SK-N-SH (cell line): ENCODE results near the gene TRAF3IP1. TPM values are rescaled to one million over a fixed set of nuclear protein-coding genes. Genes with fewer than 3 reads are reported as not detected.

Experiments used
- CTCF ChIA-PET: fragments of 300-600, 350-600 bp; formaldehyde crosslinking; extraction: SDS; loops from one replicate; lab custom pipeline; 2021; lab: Yijun Ruan, JAX
- POLR2A ChIA-PET: fragments of 350-600 bp; sonication (Branson Sonifier 250); formaldehyde crosslinking; extraction: SDS; loops from one replicate; lab custom pipeline; 2020; ENCODE audit warnings: antibody characterized with exemption, inconsistent platforms; lab: Yijun Ruan, JAX
- DNase-seq: peaks from one replicate; pipeline ENCODE4 v3.0.0; 2012
- H2AFZ ChIP-seq: fragments of 200-600 bp; sonication (generic); 2 replicates; pipeline ENCODE4 v1.8.1; 2016; ENCODE audit warnings: antibody characterized with exemption, mild to moderate bottlenecking, low read depth
- H3F3A ChIP-seq: fragments of 200-600 bp; sonication (generic); replicated peaks from 2 replicates; pipeline ENCODE3; 2016; ENCODE audit warnings: antibody characterized with exemption, mild to moderate bottlenecking; ENCODE audit not compliant: insufficient read depth
- H3K27ac ChIP-seq, 2 experiments: fragments of 200-500 bp in 1 of 2; fragments of 200-600 bp in 1 of 2; sonication (Bioruptor generic) in 1 of 2; sonication (generic), shearing (Covaris generic) in 1 of 2; 2 replicates each; pipeline versions ENCODE4 v1.5.1 to v1.6.1; 2014 to 2016; ENCODE audit warnings: low read depth in 2 of 2, inconsistent platforms in 1 of 2, low read length in 1 of 2, mild to moderate bottlenecking in 1 of 2, mixed read lengths in 1 of 2
- H3K27me3 ChIP-seq: fragments of 200-600 bp; sonication (generic), shearing (Covaris generic); 2 replicates; pipeline ENCODE4 v1.6.1; 2016; ENCODE audit warnings: mixed run types; ENCODE audit not compliant: insufficient read depth
- H3K36me3 ChIP-seq, 2 experiments: fragments of 200-500 bp in 1 of 2; fragments of 200-600 bp in 1 of 2; sonication (Bioruptor generic) in 1 of 2; sonication (generic) in 1 of 2; replicated peaks in 1 of 2; 2 replicates each; pipeline versions ENCODE3 to v1.5.1; 2014 to 2016; ENCODE audit warnings: low read length in 1 of 2, mild to moderate bottlenecking in 1 of 2; ENCODE audit not compliant: insufficient read depth in 2 of 2, control insufficient read depth in 1 of 2
- H3K4me1 ChIP-seq, 2 experiments: fragments of 200-500 bp in 1 of 2; fragments of 200-600 bp in 1 of 2; sonication (Bioruptor generic) in 1 of 2; sonication (generic), shearing (Covaris generic) in 1 of 2; 2 replicates each; pipeline versions ENCODE4 v1.5.1 to v1.6.1; 2014 to 2016; ENCODE audit warnings: low read depth in 1 of 2, low read length in 1 of 2, mixed run types in 1 of 2; ENCODE audit not compliant: insufficient read depth in 2 of 2, control insufficient read depth in 1 of 2
- H3K4me2 ChIP-seq: fragments of 200-600 bp; sonication (generic), shearing (Covaris generic); 2 replicates; pipeline ENCODE4 v1.6.1; 2017; ENCODE audit warnings: mixed run types
- H3K4me3 ChIP-seq, 2 experiments: fragments of 200-500 bp in 1 of 2; fragments of 200-600 bp in 1 of 2; sonication (Bioruptor generic) in 1 of 2; sonication (generic), shearing (Covaris generic) in 1 of 2; 2 replicates each; pipeline versions ENCODE4 v1.5.1 to v1.8.1; 2014 to 2016; ENCODE audit warnings: low read depth in 2 of 2, inconsistent platforms in 1 of 2, low read length in 1 of 2, mild to moderate bottlenecking in 1 of 2, mixed read lengths in 1 of 2, moderate library complexity in 1 of 2
- H3K79me2 ChIP-seq: fragments of 200-600 bp; sonication (generic); 2 replicates; pipeline ENCODE4 v1.8.1; 2017; ENCODE audit warnings: mild to moderate bottlenecking; ENCODE audit not compliant: insufficient read depth
- H3K9ac ChIP-seq: fragments of 200-600 bp; sonication (generic); 2 replicates; pipeline ENCODE4 v1.6.1; 2017; ENCODE audit warnings: mixed run types
- H3K9me2 ChIP-seq: fragments of 200-600 bp; sonication (generic); 2 replicates; pipeline ENCODE4 v1.6.1; 2017; ENCODE audit warnings: mixed run types
- H3K9me3 ChIP-seq: fragments of 200-600 bp; sonication (generic); 2 replicates; pipeline ENCODE4 v1.6.1; 2017; ENCODE audit warnings: mixed run types, mild to moderate bottlenecking, moderate library complexity
- H4K20me1 ChIP-seq: fragments of 200-600 bp; sonication (generic); 2 replicates; pipeline ENCODE4 v1.6.1; 2017; ENCODE audit warnings: mild to moderate bottlenecking, mixed run types; ENCODE audit not compliant: insufficient read depth
- ELF1 ChIP-seq: IDR thresholded peaks from 2 replicates; pipeline ENCODE4 v1.4.0; 2012
- EP300 ChIP-seq, 2 experiments: IDR thresholded peaks; 2 replicates each; pipeline versions ENCODE4 v1.4.0 to v1.6.1; 2012; ENCODE audit warnings: borderline replicate concordance in 1 of 2, low read depth in 1 of 2, low read length in 1 of 2
- GABPA ChIP-seq: IDR thresholded peaks from 2 replicates; pipeline ENCODE4 v1.4.0; 2012; ENCODE audit warnings: low read depth, mild to moderate bottlenecking
- GATA2 ChIP-seq: sonication (generic); formaldehyde crosslinking; IDR thresholded peaks from 2 replicates; pipeline ENCODE4 v1.5.0; 2020; ENCODE audit warnings: mild to moderate bottlenecking, missing genetic modification reagents
- JUND ChIP-seq: IDR thresholded peaks from 2 replicates; pipeline ENCODE4 v1.4.0; 2012
- MEF2A ChIP-seq: IDR thresholded peaks from 2 replicates; pipeline ENCODE4 v1.4.0; 2012; ENCODE audit warnings: low read depth, borderline replicate concordance
- MXI1 ChIP-seq: IDR thresholded peaks from 2 replicates; pipeline ENCODE4 v1.6.1; 2012; ENCODE audit warnings: mild to moderate bottlenecking, low read depth, low read length, improper control_type of control experiment
- NRF1 ChIP-seq: IDR thresholded peaks from 2 replicates; pipeline ENCODE4 v1.6.1; 2012; ENCODE audit warnings: low read depth, mild to moderate bottlenecking, low read length
- POLR2AphosphoS5 ChIP-seq: IDR thresholded peaks from 2 replicates; pipeline ENCODE4 v1.6.1; 2012; ENCODE audit warnings: low read depth, low read length
- RXRA ChIP-seq: IDR thresholded peaks from 2 replicates; pipeline ENCODE4 v1.4.0; 2012; ENCODE audit warnings: low read depth, mild to moderate bottlenecking, borderline replicate concordance
- TAF1 ChIP-seq: IDR thresholded peaks from 2 replicates; pipeline ENCODE4 v1.6.1; 2012; ENCODE audit warnings: low read depth, mild to moderate bottlenecking, low read length, moderate library complexity, borderline replicate concordance
- TEAD4 ChIP-seq: IDR thresholded peaks from 2 replicates; pipeline ENCODE4 v1.4.0; 2012; ENCODE audit warnings: mild to moderate bottlenecking, borderline replicate concordance; ENCODE audit not compliant: insufficient read depth
- YY1 ChIP-seq: IDR thresholded peaks from 2 replicates; pipeline ENCODE4 v1.4.0; 2012; ENCODE audit warnings: low read depth, mild to moderate bottlenecking
- WGBS: methylation state at CpG from one replicate; pipeline ENCODE4 v1.1.6; 2017; ENCODE audit warnings: low lambda C conversion rate; 5-methylcytosine and 5-hydroxymethylcytosine counted together
- polyA plus RNA-seq, 3 experiments: library from polyadenylated mRNA; depleted of rRNA; stranded (reverse); fragments of >200 nt; gene quantifications; 2 replicates each; pipeline ENCODE4 v1.2.3, GENCODE V29; 2012
- TF ChIP-seq, protein P1 (sequence below): fragments of 150-350 bp; IDR thresholded peaks from 2 replicates; pipeline ENCODE4 v1.6.1; 2017; ENCODE audit warnings: antibody characterized with exemption, low read length, low read depth, borderline replicate concordance
- TF ChIP-seq, protein P2 (sequence below): IDR thresholded peaks from 2 replicates; pipeline ENCODE4 v1.4.0; 2012; ENCODE audit warnings: low read depth
- TF ChIP-seq, protein P3 (sequence below): IDR thresholded peaks from 2 replicates; pipeline ENCODE4 v1.4.0; 2012; ENCODE audit warnings: low read depth, borderline replicate concordance
- TF ChIP-seq, protein P4 (sequence below): IDR thresholded peaks from 2 replicates; pipeline ENCODE4 v1.4.0; 2012; ENCODE audit warnings: low read depth, borderline replicate concordance

Gene TRAF3IP1
- polyA plus RNA-seq, 1 of the 3 experiments (the other 2 are of a cell fraction): 15.0 TPM

DNA sequence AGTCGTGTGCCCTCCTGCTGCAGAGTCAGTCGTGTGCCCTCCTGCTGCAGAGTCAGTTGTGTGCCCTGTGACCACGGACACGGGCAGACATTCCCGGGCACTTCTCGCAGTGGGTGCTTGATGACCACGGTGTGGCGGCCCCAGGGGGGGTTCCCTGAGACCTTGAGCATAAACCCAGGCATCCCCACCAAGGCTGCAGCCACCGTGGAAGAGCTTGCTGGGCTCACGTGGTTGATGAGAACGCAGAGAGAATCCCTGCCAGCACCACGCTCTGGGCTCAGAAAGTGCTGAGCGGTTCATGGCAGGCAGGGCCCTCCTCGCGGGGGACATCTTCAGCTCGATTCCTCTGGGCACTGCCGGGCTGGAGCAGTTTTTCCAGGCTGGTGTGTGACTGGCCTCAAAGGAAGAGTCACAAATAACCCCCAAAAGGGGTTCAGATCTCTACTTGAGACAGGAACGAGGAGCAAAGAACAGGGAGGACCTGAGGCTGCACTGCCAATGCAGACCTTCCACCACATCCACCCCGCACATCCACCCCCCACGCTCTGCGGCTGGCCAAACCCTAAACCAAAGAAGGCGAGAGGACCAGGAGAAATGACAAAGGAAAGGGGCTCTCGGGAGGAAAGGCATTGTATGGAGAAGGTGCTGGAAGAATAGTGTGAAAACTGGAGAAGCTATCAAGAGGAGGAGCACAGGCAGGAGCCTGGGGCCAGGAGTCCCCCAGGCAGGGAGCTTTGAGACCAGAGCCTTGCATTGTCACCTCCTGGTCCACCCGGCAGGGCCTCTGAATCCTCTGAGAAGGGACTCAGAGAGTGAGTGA, 23.5 kb upstream of the TRAF3IP1 start:
- WGBS: 81% methylated on average over 14 of the region's 24 CpGs
- ChIA-PET POLR2A (no interaction called here), CTCF (interaction anchor here (1.1 kb wide), 1 partner anchor 8 kb away, joined by 4 read pairs; the partner anchor contains the start of gene PER2)
- no peaks in the 10 kb centered on the region for H3F3A ChIP-seq
- no peak overlapping the region for H3K4me2 ChIP-seq
- no peaks in the 10 kb centered on the region for H3K9me2 ChIP-seq
- no peak for TF ChIP-seq MXI1
- TF ChIP-seq, protein P1, sequence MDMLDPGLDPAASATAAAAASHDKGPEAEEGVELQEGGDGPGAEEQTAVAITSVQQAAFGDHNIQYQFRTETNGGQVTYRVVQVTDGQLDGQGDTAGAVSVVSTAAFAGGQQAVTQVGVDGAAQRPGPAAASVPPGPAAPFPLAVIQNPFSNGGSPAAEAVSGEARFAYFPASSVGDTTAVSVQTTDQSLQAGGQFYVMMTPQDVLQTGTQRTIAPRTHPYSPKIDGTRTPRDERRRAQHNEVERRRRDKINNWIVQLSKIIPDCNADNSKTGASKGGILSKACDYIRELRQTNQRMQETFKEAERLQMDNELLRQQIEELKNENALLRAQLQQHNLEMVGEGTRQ: no peak
- TF ChIP-seq, protein P2, sequence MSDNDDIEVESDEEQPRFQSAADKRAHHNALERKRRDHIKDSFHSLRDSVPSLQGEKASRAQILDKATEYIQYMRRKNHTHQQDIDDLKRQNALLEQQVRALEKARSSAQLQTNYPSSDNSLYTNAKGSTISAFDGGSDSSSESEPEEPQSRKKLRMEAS: no peak
- no peak for TF ChIP-seq TAF1
- no peak for TF ChIP-seq ELF1
- TF ChIP-seq GABPA: no peak
- no peak for DNase-seq
- no peaks in the 10 kb centered on the region for H3K36me3 ChIP-seq
- no peak overlapping the region for H3K9ac ChIP-seq
- no peak overlapping the region for H2AFZ ChIP-seq
- no peaks in the 10 kb centered on the region for H4K20me1 ChIP-seq
- H3K4me3 ChIP-seq: no peak overlapping the region
- no peaks in the 10 kb centered on the region for H3K79me2 ChIP-seq
- H3K9me3 ChIP-seq: no peaks in the 10 kb centered on the region
- no peaks in the 10 kb centered on the region; a peak in 1 of 4 replicates for H3K4me1 ChIP-seq
- peaks cover 7% of the 10 kb centered on the region; the same call in 1 of the 2 replicates for H3K27me3 ChIP-seq
- H3K27ac ChIP-seq: no peak overlapping the region

DNA sequence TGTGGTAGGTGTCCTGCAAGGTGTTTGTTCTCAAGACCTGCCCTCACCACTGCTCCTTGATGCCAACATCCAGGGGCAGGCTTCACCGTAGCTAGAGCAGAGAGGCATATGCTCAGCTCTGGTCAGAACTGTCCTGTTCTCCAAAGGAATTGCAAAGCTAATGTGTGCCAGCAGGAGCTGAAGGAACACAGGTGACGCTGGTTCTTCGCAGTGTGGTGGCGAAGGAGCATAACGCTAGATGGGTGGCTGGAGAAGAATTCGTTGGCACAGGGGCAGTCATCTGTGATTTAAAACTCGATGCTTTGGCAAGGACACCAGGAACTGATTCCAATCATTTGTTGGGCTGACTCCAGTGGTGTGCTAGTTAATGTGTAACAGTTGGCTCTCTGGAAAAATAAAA, 20.5 kb upstream of the TRAF3IP1 start:
- no peaks in the 10 kb centered on the region; a peak in 1 of 4 replicates for H3K4me1 ChIP-seq
- 51% methylated on average over 7 of the region's 7 CpGs for WGBS
- no peak for TF ChIP-seq MEF2A
- no peak for TF ChIP-seq TAF1
- no peak for TF ChIP-seq EP300 (IDR thresholded peaks at IDR 0.05; ENCODE audit: borderline replicate concordance in 1 of 2, low read depth in 1 of 2, low read length in 1 of 2)
- no peak for TF ChIP-seq TEAD4
- no peak for TF ChIP-seq NRF1
- TF ChIP-seq ELF1: no peak
- TF ChIP-seq JUND: no peak
- TF ChIP-seq GABPA: no peak
- no peak for TF ChIP-seq GATA2 (CRISPR knock-in tag)
- TF ChIP-seq RXRA: no peak
- no peak for TF ChIP-seq YY1
- TF ChIP-seq, protein P3, sequence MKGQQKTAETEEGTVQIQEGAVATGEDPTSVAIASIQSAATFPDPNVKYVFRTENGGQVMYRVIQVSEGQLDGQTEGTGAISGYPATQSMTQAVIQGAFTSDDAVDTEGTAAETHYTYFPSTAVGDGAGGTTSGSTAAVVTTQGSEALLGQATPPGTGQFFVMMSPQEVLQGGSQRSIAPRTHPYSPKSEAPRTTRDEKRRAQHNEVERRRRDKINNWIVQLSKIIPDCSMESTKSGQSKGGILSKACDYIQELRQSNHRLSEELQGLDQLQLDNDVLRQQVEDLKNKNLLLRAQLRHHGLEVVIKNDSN: no peak
- TF ChIP-seq, protein P1: no peak
- no peak for TF ChIP-seq POLR2AphosphoS5
- TF ChIP-seq, protein P4, sequence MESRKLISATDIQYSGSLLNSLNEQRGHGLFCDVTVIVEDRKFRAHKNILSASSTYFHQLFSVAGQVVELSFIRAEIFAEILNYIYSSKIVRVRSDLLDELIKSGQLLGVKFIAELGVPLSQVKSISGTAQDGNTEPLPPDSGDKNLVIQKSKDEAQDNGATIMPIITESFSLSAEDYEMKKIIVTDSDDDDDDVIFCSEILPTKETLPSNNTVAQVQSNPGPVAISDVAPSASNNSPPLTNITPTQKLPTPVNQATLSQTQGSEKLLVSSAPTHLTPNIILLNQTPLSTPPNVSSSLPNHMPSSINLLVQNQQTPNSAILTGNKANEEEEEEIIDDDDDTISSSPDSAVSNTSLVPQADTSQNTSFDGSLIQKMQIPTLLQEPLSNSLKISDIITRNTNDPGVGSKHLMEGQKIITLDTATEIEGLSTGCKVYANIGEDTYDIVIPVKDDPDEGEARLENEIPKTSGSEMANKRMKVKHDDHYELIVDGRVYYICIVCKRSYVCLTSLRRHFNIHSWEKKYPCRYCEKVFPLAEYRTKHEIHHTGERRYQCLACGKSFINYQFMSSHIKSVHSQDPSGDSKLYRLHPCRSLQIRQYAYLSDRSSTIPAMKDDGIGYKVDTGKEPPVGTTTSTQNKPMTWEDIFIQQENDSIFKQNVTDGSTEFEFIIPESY: no peak
- no peak overlapping the region for H3K9ac ChIP-seq
- ChIA-PET CTCF (interaction anchor here (0.8 to 1.1 kb wide), 3 partner anchors 11 to 45 kb away, joined by 3 read pairs; partner anchors contain the start of gene PER2), POLR2A (no interaction called here)
- no peaks in the 10 kb centered on the region for H3K36me3 ChIP-seq
- no peaks in the 10 kb centered on the region for H3K9me3 ChIP-seq
- H4K20me1 ChIP-seq: no peaks in the 10 kb centered on the region
- H3K9me2 ChIP-seq: no peaks in the 10 kb centered on the region
- H3K27ac ChIP-seq: no peak overlapping the region
- H3F3A ChIP-seq: no peaks in the 10 kb centered on the region
- H3K27me3 ChIP-seq: no peaks in the 10 kb centered on the region
- H3K4me3 ChIP-seq: no peak overlapping the region
- H2AFZ ChIP-seq: no peak overlapping the region
- H3K4me2 ChIP-seq: no peak overlapping the region
- no peaks in the 10 kb centered on the region for H3K79me2 ChIP-seq
- DNase-seq: no peak
